ENCODE results near the gene THEM5. TPM values are rescaled to one million over a fixed set of nuclear protein-coding genes. Genes with fewer than 3 reads are reported as not detected.

THEM5 gene
- total RNA-seq, 1 experiment from 2014 or later, result not detected

DNA sequence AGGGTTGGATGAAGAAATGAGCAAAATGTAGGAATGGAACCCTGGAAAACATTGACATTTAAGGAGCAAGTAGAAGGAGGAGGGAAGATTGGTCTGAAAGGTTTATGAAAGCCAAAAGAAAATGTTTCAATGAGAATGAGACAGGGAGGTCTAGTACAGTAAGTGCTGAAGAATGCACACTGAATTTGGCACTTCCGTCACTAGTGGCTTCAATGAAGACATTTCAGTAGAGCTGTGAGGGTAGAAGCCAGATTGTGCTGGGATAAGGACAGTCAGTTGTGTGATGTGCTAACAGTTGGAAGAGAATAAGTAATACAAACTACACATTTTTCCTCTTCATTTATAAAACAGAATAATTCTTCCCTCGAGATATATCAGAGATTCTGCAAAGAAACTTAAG lies 38.7 kb upstream of the THEM5 start:
- no TSS peak for BruUV-seq (replicated peaks)
- no peak for ATAC-seq
- Histone ChIP-seq H3K27me3 (ENCODE audit: low read length) (no peaks in the 10 kb centered on the region), H3K79me2 (ENCODE audit: low read length) (no peaks in the 10 kb centered on the region), H3K36me3 (ENCODE audit: low read depth, low read length) (no peaks in the 10 kb centered on the region; the same call in 1 of the 2 replicates), H3K4me1 (ENCODE audit: insufficient read depth, low read length) (peaks cover 10% of the 10 kb centered on the region), H2AFZ (ENCODE audit: low read length) (no peak overlapping the region), H3K9me3 (ENCODE audit: low read length) (no peaks in the 10 kb centered on the region), H3K27ac (ENCODE audit: low read length) (no peak overlapping the region), H3K4me3 (ENCODE audit: low read length) (no peak overlapping the region), H3F3A (ENCODE audit: low read length, unreplicated experiment) (peaks cover 5% of the 10 kb centered on the region), H3K4me2 (ENCODE audit: low read length) (no peak overlapping the region), H3K9ac (ENCODE audit: low read length) (no peak overlapping the region), H4K20me1 (ENCODE audit: low read length) (no peaks in the 10 kb centered on the region), H3K9me2 (replicated peaks; ENCODE audit: low read length) (no peaks in the 10 kb centered on the region)
- DNase-seq, result no peak
- TF ChIP-seq, protein P1, sequence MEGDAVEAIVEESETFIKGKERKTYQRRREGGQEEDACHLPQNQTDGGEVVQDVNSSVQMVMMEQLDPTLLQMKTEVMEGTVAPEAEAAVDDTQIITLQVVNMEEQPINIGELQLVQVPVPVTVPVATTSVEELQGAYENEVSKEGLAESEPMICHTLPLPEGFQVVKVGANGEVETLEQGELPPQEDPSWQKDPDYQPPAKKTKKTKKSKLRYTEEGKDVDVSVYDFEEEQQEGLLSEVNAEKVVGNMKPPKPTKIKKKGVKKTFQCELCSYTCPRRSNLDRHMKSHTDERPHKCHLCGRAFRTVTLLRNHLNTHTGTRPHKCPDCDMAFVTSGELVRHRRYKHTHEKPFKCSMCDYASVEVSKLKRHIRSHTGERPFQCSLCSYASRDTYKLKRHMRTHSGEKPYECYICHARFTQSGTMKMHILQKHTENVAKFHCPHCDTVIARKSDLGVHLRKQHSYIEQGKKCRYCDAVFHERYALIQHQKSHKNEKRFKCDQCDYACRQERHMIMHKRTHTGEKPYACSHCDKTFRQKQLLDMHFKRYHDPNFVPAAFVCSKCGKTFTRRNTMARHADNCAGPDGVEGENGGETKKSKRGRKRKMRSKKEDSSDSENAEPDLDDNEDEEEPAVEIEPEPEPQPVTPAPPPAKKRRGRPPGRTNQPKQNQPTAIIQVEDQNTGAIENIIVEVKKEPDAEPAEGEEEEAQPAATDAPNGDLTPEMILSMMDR (conservative IDR thresholded peaks at IDR 0.05; ENCODE audit: low read depth, low read length), result no peak
- TF ChIP-seq EZH2 (IDR thresholded peaks at IDR 0.05; ENCODE audit: low read length, unreplicated experiment), result no peak
- no peak for TF ChIP-seq EZH2phosphoT487 (IDR thresholded peaks at IDR 0.05; ENCODE audit: borderline replicate concordance, low read length)
- ChIA-PET POLR2A (ENCODE audit: unreplicated experiment) (no interaction called here), CTCF (no interaction called here)
- intact Hi-C loops (cut with micrococcal nuclease), result no loop called here

GRCh38 chr1:151891512-151891911 lies 38.0 kb upstream of the THEM5 start:
- no peaks in the 10 kb centered on the region for H4K20me1 ChIP-seq (ENCODE audit: low read length)
- no peak for DNase-seq

More at GRCh38 chr1:151891512-151891911, 38.0 kb upstream of the THEM5 start:
- BruUV-seq (replicated peaks), result no TSS peak
- POLR2A ChIA-PET (ENCODE audit: unreplicated experiment), result interaction anchor here (0.6 kb wide), 1 partner anchor 79 kb away, joined by 5 read pairs; no protein-coding TSS in a partner anchor
- Histone ChIP-seq H3K9me2 (replicated peaks; ENCODE audit: low read length) (no peaks in the 10 kb centered on the region), H2AFZ (ENCODE audit: low read length) (no peak overlapping the region), H3K9me3 (ENCODE audit: low read length) (no peaks in the 10 kb centered on the region), H3K4me1 (ENCODE audit: insufficient read depth, low read length) (peaks cover 13% of the 10 kb centered on the region), H3K36me3 (ENCODE audit: low read depth, low read length) (no peaks in the 10 kb centered on the region; the same call in 1 of the 2 replicates), H3K27ac (ENCODE audit: low read length) (no peak overlapping the region), H3K9ac (ENCODE audit: low read length) (no peak overlapping the region), H3F3A (ENCODE audit: low read length, unreplicated experiment) (peaks cover 5% of the 10 kb centered on the region), H3K4me3 (ENCODE audit: low read length) (no peak overlapping the region), H3K79me2 (ENCODE audit: low read length) (no peaks in the 10 kb centered on the region), H3K27me3 (ENCODE audit: low read length) (no peaks in the 10 kb centered on the region), H3K4me2 (ENCODE audit: low read length) (no peak overlapping the region)
- CTCF ChIA-PET, result no interaction called here
- intact Hi-C loops (cut with micrococcal nuclease), result no loop called here
- TF ChIP-seq EZH2phosphoT487 (IDR thresholded peaks at IDR 0.05; ENCODE audit: borderline replicate concordance, low read length), result no peak
- TF ChIP-seq EZH2 (IDR thresholded peaks at IDR 0.05; ENCODE audit: low read length, unreplicated experiment), result no peak
- TF ChIP-seq, protein P1 (conservative IDR thresholded peaks at IDR 0.05; ENCODE audit: low read depth, low read length), result no peak
- ATAC-seq, result no peak

Measured in PC-3 (cell line).